HG02759 (cell line): ENCODE data around the gene ANXA2R.
A peak's percentile ranks its signal among the peaks of the same experiment; 100 is the strongest.

Experiments used
- ATAC-seq: cut with Tn5 transposase; IDR thresholded peaks from one replicate; pipeline ENCODE4 v1.9.1; 2021; ENCODE audit warnings: mild to moderate bottlenecking, moderate library complexity; ENCODE audit not compliant: unreplicated experiment

Gene ANXA2R

DNA sequence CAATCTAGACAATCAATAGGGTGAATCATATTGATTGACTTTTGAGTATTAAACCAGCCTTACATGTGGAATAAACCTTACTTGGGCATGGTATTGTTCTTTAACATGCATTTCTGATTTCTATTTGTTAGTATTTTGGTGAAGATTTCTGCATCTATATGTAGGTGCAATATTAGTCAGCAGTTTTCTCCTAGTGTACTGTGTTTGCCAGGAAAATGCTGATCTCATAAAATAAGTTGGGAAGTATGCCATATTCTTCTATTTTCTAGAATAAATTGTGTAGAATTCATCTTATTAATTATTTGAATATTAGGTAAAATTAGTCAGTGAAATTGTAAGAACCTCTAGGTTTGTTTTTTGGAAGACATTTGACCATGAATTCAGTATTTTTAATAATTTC lies 38.4 kb downstream of the ANXA2R start:
- no peak for ATAC-seq

GRCh38 chr5:43000914-43001313 lies 39.2 kb downstream of the ANXA2R start:
- no peak for ATAC-seq

DNA sequence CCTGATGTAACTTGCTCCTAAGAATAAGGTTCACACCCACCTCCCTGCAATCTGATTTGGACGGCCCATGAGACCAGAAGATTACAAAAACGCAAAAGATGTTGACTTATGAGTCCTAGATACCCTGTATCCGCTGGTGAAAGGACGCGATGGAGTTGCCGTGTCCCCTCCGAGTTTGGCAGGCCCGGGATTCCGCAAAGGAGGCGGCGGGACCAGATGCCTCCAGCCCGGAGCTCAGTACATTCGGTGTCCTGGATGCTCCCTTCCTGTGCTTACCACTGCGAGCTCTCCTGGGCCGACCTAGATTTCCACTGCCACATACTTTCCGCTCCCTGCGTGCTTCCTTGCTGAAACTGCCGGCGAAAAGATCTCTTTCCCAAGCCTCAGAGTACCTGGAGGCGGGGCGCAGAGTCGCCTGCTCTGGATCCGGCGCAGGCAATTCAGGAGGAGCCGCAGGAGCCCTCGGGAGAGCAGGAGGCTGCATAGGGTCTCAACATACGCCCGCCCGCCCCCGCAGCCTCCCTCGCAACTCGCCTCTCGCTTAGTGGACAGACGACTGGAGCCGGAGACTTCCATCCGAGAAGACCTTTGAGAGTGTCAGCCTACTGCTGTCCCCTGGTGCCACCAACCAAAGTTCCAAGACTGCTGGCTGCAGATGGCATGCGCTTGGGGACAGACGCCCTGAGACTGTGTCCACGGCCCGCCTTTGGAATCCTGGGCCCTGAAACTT lies 39.8 kb downstream of the ANXA2R start:
- ATAC-seq: no peak

DNA sequence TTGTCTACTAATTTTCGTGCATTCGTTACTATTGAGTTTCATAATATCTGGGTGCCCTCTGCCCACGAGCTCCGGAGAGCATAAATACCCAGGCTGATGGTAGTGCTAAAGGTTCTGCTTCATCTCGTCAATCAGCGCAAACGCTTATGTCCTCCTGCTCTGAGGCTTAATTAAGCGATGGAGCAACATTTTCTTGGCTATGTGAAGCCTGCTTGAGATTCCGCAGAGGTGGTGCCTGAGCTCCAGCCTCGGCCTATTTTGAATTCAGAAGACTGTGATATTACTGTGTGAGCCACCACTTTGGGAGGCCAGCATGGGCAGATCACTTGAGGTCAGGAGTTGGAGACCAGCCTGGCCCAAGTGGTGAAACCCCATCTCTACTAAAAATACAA lies 44.8 kb downstream of the ANXA2R start:
- ATAC-seq: no peak

GRCh38 chr5:42994555-42995359 lies 45.4 kb downstream of the ANXA2R start:
- ATAC-seq: peak; percentile 63

DNA sequence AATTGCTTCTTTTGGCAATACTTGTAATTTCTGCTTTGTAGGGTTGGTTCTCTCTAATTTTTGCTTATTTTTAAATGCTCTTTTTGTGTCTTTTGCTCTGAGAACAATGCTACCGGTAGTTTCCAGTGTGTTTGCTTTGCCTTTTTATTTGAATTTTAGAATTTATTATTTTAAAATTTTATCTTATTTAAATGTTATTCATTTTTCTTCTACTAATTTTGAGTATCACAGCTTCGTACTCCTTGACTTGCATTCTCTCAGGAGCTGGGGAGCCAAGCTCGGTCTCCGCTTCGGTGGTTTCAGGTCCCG lies 45.9 kb downstream of the ANXA2R start:
- no peak for ATAC-seq

DNA sequence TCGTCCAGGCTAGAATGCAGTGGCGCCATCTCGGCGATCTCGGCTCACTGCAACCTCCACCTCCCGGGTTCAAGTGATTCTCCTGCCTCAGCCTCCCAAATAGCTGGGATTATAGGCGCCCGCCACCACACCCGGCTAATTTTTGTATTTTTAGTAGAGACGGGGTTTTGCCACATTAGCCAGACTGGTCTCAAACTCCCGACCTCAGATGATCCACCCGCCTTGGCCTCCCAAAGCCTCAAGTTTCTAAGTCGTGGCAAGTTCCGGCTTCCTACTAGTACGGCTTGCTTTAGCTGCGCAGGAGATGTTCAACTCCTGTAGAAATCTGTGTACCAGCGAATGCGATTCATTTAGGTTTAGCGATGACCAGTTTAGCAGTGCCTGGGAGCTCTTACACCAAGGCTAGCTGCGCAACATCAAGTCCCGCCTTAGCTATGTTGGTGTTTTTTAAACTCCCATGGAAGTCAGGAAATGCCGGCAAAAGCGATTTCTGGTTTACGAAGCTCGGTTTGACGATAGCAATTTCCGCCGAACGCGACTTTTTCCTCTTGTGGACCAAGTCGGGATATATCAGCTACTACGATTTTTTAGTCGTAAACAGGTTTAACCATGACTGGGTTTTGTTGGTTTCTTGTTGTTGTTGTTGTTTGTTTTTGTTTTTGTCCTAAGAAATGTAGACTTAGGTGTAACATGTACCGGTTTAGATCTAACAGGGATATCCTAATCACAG lies 46.4 kb downstream of the ANXA2R start:
- ATAC-seq: peak; percentile 3

GRCh38 chr5:42992088-42992879 lies 47.8 kb downstream of the ANXA2R start:
- peak; percentile 48 for ATAC-seq

GRCh38 chr5:42991404-42992087 lies 48.6 kb downstream of the ANXA2R start:
- peak; percentile 24 for ATAC-seq

- ATAC-seq: no peak
Observed at GRCh38 chr5:42990892-42991291, 49.2 kb downstream of the ANXA2R start.
